ENCODE data around the gene COX11. TPM values are rescaled to one million over a fixed set of nuclear protein-coding genes. Genes with fewer than 3 reads are reported as not detected.

COX11 gene
- total and polyA plus RNA-seq, 2 of the 13 experiments (the other 11 are each of a cell fraction or from before 2014, with no cell fraction given), result 103 to 203 TPM

DNA sequence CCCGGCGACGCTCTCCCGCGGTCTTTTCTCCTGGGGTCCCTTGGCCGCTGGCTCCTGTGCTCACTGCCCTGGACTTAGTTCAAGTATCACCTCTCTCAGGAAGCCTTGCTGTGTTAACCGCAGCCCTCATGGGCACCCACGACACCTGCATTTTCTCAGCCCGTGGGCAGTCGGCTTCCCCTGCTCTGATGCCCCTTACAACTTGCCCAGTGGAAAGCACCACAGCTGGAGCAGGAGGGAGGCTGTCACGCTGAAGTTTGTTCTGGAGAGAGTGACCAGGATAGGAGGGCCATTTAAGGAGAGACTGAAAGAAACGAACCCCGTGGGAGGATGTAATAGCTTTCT lies 506 bp upstream of the COX11 start:
- intact Hi-C loops (cut with micrococcal nuclease; ENCODE audit: unreplicated experiment), result loop anchor here (1.0 to 10.0 kb wide), 2 partner anchors 66 to 316 kb away; no protein-coding TSS in a partner anchor
- no peaks in the 10 kb centered on the region; a peak in 1 of 5 replicates for H3K27me3 ChIP-seq (ENCODE audit: control insufficient read depth in 1 of 2, insufficient read depth in 2 of 2, low read length in 2 of 2)
- peaks cover 71% of the 10 kb centered on the region for H3K4me1 ChIP-seq (ENCODE audit: insufficient read depth, low read length)
- ChIA-PET POLR2A (no interaction called here), CTCF (ENCODE audit: low intra/inter-chr PET ratio, low total read pairs) (no interaction called here)
- H3K79me2 ChIP-seq (ENCODE audit: insufficient read depth, low read length), result peaks cover 92% of the 10 kb centered on the region
- peak overlapping the region; percentile 48 for H2AFZ ChIP-seq (ENCODE audit: low read length)
- peak; percentile 32 for DNase-seq (ENCODE audit: low spot score)
- peaks cover 5% of the 10 kb centered on the region for H4K20me1 ChIP-seq (ENCODE audit: insufficient read depth, low read length)
- in situ Hi-C loops (cut with HindIII; ENCODE audit: extremely low pct_ligation_motif_present, low pct_unique_long_range_greater_than_20kb), result no loop called here
- H3K9me3 ChIP-seq (ENCODE audit: low read length), result no peaks in the 10 kb centered on the region
- TSS peak; percentile 64 for BruUV-seq (replicated peaks)
- peaks cover 1 to 17% of the 10 kb centered on the region in 2 experiments; a peak in 4 of 5 replicates for H3K36me3 ChIP-seq (replicated peaks in 1 of 2; ENCODE audit: control insufficient read depth in 1 of 2, insufficient read depth in 2 of 2, low read length in 2 of 2)
- peak overlapping the region; percentile 92 for H3K9ac ChIP-seq (ENCODE audit: insufficient read depth, low read depth, low read length)
- H3K4me3 ChIP-seq (replicated peaks in 1 of 3; ENCODE audit: insufficient read depth in 1 of 3, low read depth in 2 of 3, low read length in 3 of 3), result peak overlapping the region; percentile 79 to 99 (median 93)
- H3K4me2 ChIP-seq (ENCODE audit: low read depth, low read length), result peak overlapping the region; percentile 91
- H3K27ac ChIP-seq (ENCODE audit: extremely low read length, insufficient read depth, low read length), result peak overlapping the region; percentile 82
- peak; percentile 55 for ATAC-seq
- no peak for FAIRE-seq
- WGBS (ENCODE audit: low lambda C conversion rate), result 0% methylated on average over 13 of the region's 13 CpGs
- 0 out of 2 replicates have a peak, but pooled peaks have one; percentile 15 for TF ChIP-seq HINFP (CRISPR knock-in tag; IDR thresholded peaks at IDR 0.05; ENCODE audit: low read depth)
- 0 out of 2 replicates have a peak, but pooled peaks have one; percentile 8 for TF ChIP-seq NFATC3 (CRISPR knock-in tag; IDR thresholded peaks at IDR 0.05)
- TF ChIP-seq ASH2L (IDR thresholded peaks at IDR 0.05; ENCODE audit: insufficient read length, low read depth, low read length), result peak; percentile 41
- TF ChIP-seq, protein P1, sequence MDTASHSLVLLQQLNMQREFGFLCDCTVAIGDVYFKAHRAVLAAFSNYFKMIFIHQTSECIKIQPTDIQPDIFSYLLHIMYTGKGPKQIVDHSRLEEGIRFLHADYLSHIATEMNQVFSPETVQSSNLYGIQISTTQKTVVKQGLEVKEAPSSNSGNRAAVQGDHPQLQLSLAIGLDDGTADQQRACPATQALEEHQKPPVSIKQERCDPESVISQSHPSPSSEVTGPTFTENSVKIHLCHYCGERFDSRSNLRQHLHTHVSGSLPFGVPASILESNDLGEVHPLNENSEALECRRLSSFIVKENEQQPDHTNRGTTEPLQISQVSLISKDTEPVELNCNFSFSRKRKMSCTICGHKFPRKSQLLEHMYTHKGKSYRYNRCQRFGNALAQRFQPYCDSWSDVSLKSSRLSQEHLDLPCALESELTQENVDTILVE (CRISPR knock-in tag; IDR thresholded peaks at IDR 0.05), result peak; percentile 20
- peak; percentile 54 for TF ChIP-seq REPIN1 (CRISPR knock-in tag; IDR thresholded peaks at IDR 0.05; ENCODE audit: borderline replicate concordance, low read depth)
- TF ChIP-seq ZNF160 (CRISPR knock-in tag; IDR thresholded peaks at IDR 0.05), result no peak
- TF ChIP-seq KIAA2018 (CRISPR knock-in tag; IDR thresholded peaks at IDR 0.05; ENCODE audit: borderline replicate concordance), result 0 out of 2 replicates have a peak, but pooled peaks have one; percentile 5
- TF ChIP-seq ZBTB7A (CRISPR knock-in tag; IDR thresholded peaks at IDR 0.05), result no peak
- TF ChIP-seq ZNF607 (CRISPR knock-in tag; IDR thresholded peaks at IDR 0.05; ENCODE audit: borderline replicate concordance), result peak; percentile 61; the same call in 1 of the 2 replicates
- 0 out of 2 replicates have a peak, but pooled peaks have one; percentile 50 for TF ChIP-seq ZSCAN31 (CRISPR knock-in tag; IDR thresholded peaks at IDR 0.05; ENCODE audit: low read depth)
- TF ChIP-seq BCL3 (CRISPR knock-in tag; IDR thresholded peaks at IDR 0.05), result 0 out of 2 replicates have a peak, but pooled peaks have one; percentile 77
